Left colon (tissue), 2 donors: ENCODE measurements around the gene CCDC88C. TPM values are rescaled to one million over a fixed set of nuclear protein-coding genes. Genes with fewer than 3 reads are reported as not detected.
"Not testable (repeated sequence)": the region's sequence is repeated elsewhere in the genome, so short reads cannot be mapped to it uniquely, and the experiment has no call there.

Source experiments
- ATAC-seq: fragments of 200-7000 bp; cut with Tn5 transposase; one replicate; pipeline ENCODE4 v1.9.1; 2020; ENCODE audit warnings: mild to moderate bottlenecking, moderate library complexity
- DNase-seq, 2 donors: peaks; one replicate each; pipeline ENCODE4 v3.0.0-alpha.2; 2020
- intact Hi-C, 2 donors: fragments of 100-400 bp; cut with DNase I in 1 of 2; cut with micrococcal nuclease in 1 of 2; formaldehyde crosslinking; loops; one replicate each; pipeline versions ENCODE4 v1.11.2 to v1.14.0; 2022; cut with DNase I, micrococcal nuclease
- total RNA-seq, 2 donors: library from RNA; stranded (reverse); fragmentation: NEBNext Ultra II Directional; extraction: Animal tissue kit (Norgen Biotek cat#: 25700); gene quantifications; one replicate each; pipeline ENCODE4 v1.2.1, GENCODE V29; 2021
- donor health status: DM: no; HTN: no; CAD: no.
- donor health status: DM: yes; HTN: yes; CAD: no.

CCDC88C gene
- total RNA-seq, 2 donors from 2014 or later, result 52.4 to 65.8 TPM

DNA sequence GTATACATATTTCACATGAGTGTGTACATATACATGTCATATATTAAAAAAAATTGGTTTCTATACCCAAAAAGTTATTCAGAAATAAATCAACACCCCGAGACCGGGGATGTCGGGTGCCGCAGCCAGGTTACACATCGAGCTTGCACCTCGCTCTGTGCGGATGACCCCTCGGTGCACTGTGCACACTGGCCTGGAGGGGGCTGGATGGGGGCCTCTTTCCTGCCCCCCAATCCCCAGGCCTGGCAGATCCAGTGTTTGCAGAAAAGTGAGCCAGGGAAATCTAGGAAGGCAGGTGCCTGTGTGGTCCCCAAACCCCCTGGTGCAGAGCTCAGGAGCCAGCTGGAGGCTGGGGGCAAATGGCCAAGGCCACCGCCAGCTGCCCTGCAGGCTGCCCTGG lies 146.0 kb downstream of the CCDC88C start:
- ATAC-seq, result no peak
- intact Hi-C loops, result no loop called here
- no peak for DNase-seq

DNA sequence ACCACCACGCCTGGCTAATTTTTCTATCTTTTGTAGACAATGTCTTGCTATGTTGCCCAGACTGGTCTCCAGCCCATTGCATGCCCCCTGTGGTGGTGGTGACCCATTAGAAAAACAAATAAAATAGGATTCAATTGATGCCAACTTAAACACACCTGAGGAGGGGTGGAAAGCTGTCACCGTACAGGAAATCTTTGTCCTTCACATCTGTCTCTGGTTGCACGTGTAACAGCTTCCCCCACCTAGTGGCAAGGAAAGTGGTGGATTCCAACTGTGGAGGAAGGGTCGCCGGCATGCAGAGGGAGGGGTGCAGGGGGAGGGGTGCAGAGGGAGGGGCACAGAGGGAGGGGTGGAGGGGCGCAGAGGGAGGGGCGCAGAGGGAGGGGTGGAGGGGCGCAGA lies 147.0 kb downstream of the CCDC88C start:
- intact Hi-C loops, result no loop called here
- no peak for ATAC-seq
- DNase-seq, result no peak

- DNase-seq, result no peak
- intact Hi-C loops, result no loop called here
- ATAC-seq, result no peak
Observed at GRCh38 chr14:91270188-91270587, 147.4 kb downstream of the CCDC88C start.

- peak in 1 of 2 donors; percentile 59 for DNase-seq
- peak; percentile 76 for ATAC-seq
- intact Hi-C loops, result no loop called here
Observed at GRCh38 chr14:91269076-91269991, 148.3 kb downstream of the CCDC88C start.

- intact Hi-C loops, result no loop called here
- DNase-seq (no peak), ATAC-seq (no peak)
Observed at GRCh38 chr14:91267965-91268437, 149.6 kb downstream of the CCDC88C start.

DNA sequence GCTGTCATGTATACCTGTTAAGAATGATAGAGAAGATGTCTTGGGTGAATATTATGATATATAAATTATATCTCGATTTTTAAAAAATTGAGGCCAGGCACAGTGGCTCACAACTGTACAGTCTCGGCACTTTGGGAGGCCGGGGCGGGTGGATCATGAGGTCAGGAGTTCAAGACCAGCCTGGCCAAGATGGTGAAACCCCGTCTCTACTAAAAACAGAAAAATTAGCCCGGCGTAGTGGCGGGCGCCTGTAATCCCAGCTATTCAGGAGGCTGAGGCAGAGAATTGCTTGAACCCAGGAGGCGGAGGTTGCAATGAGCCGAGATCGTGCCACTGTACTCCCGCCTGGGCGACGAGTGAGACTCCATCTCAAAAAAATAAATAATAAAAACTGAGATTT lies 151.3 kb downstream of the CCDC88C start:
- intact Hi-C loops, ATAC-seq, DNase-seq: not testable (repeated sequence)

GRCh38 chr14:91265404-91265803 lies 152.2 kb downstream of the CCDC88C start:
- DNase-seq (no peak), ATAC-seq (no peak)
- intact Hi-C loops, result no loop called here

- intact Hi-C loops, result no loop called here
- DNase-seq, result peak in 1 of 2 donors; percentile 54
- ATAC-seq, result peak; percentile 77
Observed at GRCh38 chr14:91264151-91265150, 153.2 kb downstream of the CCDC88C start.

GRCh38 chr14:91263329-91263728 lies 154.3 kb downstream of the CCDC88C start:
- intact Hi-C loops, result no loop called here
- ATAC-seq (no peak), DNase-seq (no peak)

- ATAC-seq, result no peak
- DNase-seq, result no peak
- intact Hi-C loops, result no loop called here
Observed at GRCh38 chr14:91261986-91262549, 155.6 kb downstream of the CCDC88C start.

DNA sequence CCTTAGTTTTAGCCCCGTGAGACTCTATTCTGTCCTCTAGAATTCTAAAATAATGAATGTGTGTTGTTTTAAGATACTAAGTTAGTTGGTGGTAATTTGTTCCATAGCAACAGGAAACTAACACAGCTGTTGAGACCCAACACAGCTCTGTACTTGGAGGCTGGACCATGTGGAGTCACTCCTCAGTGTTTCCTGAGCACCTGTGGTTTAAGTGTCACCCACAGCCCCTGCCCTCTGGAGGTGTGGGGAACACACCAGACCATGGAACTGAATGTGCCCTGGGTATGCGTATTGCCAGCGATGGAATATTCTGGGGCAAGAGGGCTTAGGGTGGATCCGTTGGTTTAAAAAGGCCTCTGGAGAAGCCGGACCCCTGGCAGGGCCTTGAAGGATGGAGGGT lies 156.5 kb downstream of the CCDC88C start:
- DNase-seq (no peak), ATAC-seq (no peak)
- intact Hi-C loops, result no loop called here

- no peak for ATAC-seq
- intact Hi-C loops, result no loop called here
Observed at GRCh38 chr14:91258876-91259275, 158.7 kb downstream of the CCDC88C start.

GRCh38 chr14:91258011-91258618 lies 159.5 kb downstream of the CCDC88C start:
- no peak for ATAC-seq
- intact Hi-C loops, result no loop called here
- peak in 1 of 2 donors; percentile 56 for DNase-seq

More at GRCh38 chr14:91258876-91259275, 158.7 kb downstream of the CCDC88C start:
- no peak for DNase-seq

DNA sequence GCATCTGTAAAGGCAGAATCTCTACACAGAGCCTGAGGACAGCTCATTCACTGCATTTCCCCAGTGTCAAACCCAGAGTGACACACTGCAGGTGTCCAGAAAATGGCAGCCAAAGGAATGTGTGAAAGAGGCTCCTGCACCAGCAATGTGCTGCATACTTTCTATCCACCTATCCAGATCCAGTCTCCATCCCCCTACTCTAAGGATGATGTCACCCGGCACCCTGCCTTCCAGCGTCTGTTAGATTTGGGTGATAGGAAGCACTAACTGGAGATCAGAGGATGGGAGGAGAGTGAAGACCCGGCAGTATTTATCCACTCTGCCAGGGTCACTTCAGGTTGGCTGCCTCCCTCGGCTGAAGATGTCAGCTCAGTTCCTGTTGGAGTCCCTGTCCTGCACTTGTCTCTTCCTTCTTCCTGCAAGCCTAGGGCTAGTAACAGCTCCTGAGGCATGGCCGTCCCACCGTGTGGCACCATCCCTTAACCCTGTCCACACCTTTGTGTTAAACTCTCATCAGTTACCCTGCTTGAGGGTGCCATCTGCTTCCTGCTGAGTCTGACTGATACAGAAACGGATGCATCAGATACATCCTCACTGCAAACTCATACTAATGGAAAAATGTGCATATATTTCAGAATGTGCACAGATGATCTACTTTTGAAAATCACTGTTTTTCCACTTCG lies 160.2 kb downstream of the CCDC88C start:
- DNase-seq (no peak), ATAC-seq (no peak)
- intact Hi-C loops, result no loop called here

DNA sequence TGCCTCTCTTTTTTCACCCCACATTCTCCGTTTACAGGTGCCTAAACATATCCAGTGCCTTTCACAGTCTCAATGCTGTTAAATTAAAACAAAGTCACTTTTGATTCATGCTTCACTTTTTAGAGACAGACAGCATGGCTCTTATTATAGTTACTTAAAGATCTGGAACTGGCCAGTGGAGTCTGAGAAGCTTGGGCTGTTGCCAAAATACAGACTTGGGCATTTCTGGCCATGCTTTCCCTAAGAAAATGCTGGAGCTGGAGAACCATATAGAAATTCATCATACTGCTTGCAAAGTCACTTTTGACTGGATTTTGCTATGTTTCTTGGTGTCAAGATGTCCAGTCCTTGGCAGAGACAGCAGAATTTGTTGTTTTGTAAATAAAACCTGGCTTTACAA lies 161.0 kb downstream of the CCDC88C start:
- DNase-seq, result no peak
- no peak for ATAC-seq

GRCh38 chr14:91255026-91255695 lies 162.5 kb downstream of the CCDC88C start:
- intact Hi-C loops, result no loop called here

More for the DNA sequence above, 161.0 kb downstream of the CCDC88C start:
- intact Hi-C loops, result no loop called here

GRCh38 chr14:91254461-91254860 lies 163.2 kb downstream of the CCDC88C start:
- ATAC-seq (no peak), DNase-seq (no peak)
- intact Hi-C loops, result no loop called here

More at GRCh38 chr14:91255026-91255695, 162.5 kb downstream of the CCDC88C start:
- ATAC-seq (no peak), DNase-seq (no peak)
